NOMO-1 treated with dmso at 0.1 percent for 144 hours (cell line): ENCODE data around the gene FGFR2.

Experiments used
- DNase-seq: peaks from one replicate; lab custom pipeline; 2025; ENCODE audit not compliant: unreplicated experiment; lab: John Stamatoyannopoulos, UW

FGFR2 gene

GRCh38 chr10:121611393-121612159 lies 13.3 kb upstream of the FGFR2 start:
- DNase-seq: no peak

DNA sequence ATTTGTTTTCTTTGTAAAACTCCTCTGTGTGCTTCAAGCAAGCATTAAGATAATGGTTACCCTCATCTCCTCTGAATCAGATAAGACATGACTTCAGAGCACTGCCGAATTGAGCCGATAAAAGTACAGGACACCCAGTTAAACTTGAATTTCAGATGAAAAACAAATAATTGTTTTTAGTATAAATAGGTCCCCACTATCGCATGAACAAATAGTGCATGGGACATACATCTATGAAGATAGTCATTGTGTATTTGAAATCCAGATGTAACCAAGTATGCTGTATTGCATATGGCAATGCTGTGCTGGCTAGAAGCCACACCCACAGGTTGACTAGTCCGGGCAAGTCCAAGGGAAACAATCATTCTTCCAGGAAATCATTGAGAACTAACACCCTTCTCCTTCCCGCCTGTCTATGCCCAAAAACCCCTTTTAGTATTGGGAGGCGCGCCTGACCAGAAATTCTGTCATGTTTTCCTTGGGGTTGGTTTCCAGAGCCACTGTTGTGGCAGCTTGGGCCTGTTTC lies 12.6 kb upstream of the FGFR2 start:
- DNase-seq: no peak

DNA sequence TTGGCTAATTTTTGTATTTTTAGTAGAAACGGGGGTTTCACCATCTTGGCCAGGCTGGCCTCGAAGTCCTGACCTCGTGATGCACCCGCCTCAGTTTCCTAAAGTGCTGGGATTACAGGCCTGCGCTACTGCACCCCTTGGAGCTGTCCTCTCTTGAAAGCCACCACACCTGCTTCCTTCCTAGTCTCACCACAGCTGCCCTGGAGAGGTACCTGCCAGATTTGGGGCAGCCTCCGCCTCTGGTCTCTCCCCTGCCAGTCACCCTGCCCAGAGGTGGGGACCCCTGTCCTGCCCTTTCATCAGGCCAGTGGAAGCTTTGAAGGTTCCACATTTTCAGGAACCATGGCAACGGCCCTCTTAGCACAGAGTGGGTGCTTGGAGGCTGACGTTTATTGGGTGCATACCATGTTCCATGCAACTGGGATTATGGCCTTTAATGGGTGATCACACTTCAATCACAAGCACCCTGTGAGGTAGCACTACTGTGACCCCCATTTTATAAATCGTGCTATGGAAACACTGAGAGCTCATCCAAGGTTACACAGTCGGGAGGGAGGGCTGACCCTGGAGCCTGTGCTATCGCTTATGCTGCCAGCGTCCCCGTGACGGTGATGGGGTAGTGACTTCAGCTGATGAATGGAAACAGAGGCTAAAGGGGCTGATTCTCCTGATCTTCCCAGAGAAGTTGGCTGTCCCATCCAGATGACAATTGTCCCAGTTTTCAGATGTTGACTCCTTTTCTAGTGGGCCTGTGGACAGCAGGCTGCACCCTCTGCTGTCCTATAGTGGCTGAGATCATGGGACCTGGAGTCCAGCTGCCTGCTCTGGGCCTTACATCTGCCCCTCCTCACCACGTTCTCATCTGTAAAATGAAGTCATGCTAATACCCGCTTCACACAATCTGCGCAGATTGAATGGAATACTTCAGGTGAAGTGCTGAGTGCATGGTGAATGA lies 11.5 kb upstream of the FGFR2 start:
- DNase-seq: no peak

- no peak for DNase-seq
These were observed 10.4 kb upstream of the FGFR2 start for GRCh38 chr10:121608469-121609190.

GRCh38 chr10:121607310-121608055 lies 9.2 kb upstream of the FGFR2 start:
- no peak for DNase-seq

GRCh38 chr10:121605708-121606107 lies 7.5 kb upstream of the FGFR2 start:
- DNase-seq: no peak

GRCh38 chr10:121601458-121601857 lies 3.2 kb upstream of the FGFR2 start:
- no peak for DNase-seq

DNA sequence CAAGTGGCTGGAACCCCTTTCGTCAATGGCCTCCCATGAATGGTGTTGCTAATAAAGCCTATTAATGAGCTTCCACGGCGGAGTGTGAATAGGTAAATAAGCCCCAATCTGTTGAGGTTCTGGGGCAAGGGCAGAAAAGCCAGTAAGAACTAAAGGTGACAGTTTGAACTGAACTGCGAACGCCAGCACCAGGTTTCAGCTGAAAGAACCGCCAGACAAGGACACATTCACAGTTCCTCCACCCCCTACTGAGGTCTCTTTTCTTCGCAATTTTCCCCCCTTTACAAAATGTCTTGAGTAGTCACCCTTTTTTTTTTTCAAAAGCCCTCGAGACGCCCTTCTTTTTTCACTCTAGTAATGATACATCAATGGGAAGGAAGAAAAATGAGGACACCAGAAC lies 2.4 kb upstream of the FGFR2 start:
- no peak for DNase-seq

DNA sequence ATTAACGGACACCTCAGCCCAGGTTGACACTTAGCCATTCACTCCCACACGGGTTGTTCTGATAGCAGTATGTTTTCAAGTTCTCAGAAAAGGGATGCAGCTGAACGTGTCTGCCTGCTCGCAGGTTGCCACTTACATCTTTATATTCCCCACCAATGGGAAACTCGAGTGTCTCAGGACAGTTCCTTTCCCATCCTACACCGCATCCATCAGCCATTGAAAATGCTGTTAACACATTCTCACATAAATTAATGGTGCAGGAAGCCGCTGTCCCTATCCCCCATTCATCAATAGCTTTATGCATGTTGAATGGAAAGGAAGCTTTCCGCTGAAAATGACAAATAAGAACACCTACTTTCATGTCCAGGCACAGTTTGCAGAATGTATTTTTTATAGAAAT lies 1.7 kb upstream of the FGFR2 start:
- DNase-seq: no peak

- DNase-seq: no peak
These were observed 561 bp downstream of the FGFR2 start for GRCh38 chr10:121597504-121598262.

DNA sequence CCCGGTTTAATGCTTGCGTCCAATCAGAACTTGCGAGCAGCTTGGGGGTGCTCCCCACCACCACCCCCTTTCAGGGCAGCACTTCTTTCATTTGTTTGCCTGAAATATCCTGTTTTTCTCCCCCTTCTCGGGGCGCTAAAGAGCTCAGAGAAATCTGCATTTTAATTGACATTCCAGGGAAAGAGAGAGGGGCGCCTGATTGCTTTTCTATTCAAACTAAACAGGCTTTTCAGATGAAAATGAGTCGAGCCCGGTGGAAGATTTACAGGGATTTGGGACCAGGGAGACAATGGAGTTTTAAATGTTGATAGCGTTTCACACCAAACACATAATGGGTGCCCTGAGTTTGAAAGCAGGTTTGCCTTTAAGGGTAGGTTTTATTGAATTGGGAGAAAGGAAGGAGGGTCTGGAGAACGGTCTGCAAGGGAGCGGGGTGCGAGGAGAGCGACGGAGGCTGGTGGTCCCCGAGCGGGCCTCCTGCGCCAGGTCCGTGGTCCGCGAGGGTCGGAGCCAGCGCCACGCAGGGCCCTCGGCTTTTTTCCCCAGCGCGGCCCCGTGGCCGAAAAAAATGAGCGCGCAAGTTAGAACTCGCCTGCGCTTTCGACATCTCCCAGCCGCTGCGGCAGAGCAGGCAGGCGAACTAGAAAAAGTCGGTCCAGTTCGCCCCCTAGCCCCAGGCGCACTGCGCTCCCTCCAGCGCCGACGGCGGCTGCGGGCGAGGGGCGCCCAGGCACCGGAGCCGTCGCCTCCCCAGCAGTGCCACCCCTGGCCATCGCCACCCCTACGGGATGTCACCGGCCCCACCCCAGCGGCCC lies 1.3 kb downstream of the FGFR2 start:
- no peak for DNase-seq

DNA sequence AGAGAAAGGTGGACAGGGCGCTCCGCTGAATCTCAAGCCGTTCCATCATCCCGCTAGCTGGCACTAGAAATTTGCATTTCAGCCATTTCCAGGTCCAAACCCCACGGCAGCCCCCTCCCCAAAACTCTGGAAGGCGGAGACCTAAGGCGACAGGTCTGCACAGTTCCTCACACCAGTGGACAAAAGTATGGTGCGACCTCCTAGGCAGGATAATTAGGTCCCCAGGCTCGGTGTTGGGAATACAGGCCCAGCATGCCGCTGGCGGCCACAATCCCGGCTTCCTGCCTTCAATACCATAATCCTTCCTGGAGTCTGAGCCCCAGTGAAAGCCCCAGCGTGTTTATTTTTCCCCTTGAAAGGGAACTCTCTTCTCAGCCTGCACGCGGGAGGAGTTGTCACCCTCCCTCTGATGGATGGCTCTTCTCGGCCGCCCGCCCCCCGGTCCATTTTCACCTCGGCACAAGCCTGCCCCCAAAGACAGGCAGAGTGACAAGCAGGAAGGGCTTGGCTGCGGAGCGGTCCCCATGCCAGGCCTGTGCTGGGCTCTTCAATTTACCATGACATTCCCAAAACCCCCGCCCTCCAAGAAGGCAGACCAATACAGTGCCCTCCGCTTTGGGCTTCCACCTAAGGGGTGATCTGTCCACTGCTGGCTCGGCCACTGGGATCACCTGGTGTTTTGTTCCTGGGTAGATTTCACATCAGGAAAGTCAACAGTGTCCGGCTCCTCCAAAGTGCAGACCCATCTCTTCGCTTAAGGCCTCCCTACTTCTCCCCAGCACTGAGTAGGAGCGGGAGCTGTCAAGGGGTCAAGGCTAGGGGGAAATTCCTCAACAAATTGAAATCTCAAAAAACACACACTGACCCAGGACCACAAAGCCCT lies 2.2 kb downstream of the FGFR2 start:
- DNase-seq: no peak

- no peak for DNase-seq
These were observed 2.9 kb downstream of the FGFR2 start for GRCh38 chr10:121595351-121595805.

DNA sequence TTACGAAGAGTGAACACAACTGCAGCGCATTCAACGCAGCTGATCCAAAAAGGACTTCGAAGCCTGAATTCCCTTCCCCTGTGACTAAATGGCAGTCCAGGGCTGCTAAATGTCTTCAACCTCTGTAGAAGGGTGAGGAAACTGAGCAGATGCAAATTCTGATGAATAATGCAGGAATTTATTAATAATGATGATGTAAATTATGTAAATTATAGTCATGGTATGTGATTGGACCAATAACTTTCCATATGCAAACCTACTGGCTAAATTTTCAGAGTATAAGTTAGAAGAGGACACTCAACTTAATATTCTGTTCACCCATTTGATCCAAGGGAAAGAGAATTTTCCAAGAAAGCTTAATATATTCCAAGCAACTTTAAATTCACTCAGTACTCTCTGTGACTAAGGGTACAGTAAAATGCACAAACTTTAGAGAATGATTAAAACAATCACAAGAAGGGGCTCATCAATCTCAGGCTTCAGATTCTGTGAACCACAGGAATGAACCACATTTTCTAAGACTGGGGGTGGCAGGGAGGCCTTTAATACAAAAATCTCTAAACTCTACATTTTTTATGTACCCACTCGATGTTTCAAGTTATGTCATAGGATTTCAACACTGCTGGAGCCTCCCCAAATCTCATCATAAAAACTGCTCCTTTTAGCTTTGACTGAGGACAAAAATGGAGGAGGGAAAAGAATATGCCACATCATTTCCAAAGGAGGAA lies 3.5 kb downstream of the FGFR2 start:
- DNase-seq: no peak

DNA sequence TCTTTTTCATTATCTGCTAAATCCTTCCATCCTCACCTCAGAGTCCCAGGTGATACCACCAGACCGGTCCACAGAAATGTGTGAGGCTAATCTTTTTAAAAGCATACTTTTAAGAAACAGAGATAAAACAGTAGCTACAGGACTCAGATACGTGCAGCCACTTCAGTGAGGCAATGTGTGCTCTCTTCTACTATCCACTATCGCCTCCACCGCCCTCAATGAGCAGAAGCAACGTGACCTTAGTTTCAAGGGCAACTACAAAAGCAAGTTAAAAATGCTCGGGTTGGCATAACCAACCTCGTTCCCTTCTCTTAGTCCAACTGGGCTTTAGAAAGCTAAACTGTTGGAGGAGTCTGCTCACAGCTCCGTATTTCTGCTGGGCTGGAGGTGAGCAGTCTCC lies 4.2 kb downstream of the FGFR2 start:
- DNase-seq: no peak

DNA sequence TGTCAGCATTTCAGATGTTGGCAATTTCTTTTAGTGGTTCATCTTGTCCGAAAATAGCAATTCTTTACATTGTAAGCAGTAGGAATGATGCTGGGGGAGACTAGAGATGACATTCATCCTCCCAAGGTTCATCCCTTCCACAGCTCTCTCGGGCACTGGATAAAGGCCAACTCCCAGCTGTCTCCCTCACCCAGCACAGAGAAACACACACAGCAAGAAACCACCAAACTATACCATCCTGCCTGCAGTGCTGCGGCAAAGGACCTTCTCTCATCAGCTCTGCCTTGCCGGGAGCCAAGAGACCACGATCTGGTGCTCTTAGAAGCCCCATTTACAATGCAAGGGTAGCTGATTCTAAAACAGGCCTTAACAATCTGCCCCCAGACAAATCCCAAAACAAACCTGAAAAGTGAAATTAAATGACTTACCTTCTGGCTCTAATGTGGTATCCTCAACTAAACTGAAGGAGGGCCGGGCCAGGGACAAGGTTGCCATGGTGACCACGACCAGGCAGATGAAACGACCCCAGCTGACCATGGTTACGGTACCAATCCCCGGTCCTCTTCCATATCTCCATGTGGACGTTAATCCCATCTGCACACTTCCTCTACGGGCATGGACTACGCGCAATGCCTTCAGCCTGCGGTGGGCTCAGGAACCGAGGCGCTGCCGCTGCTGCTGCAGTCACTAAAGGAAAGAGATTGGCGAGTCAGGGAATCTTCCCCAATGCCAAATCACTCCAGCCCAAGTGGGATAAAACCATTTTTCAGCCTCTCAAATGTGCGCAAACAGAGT lies 4.8 kb downstream of the FGFR2 start:
- DNase-seq: no peak
